ENCODE results near the gene ARRB1. TPM values are rescaled to one million over a fixed set of nuclear protein-coding genes. Genes with fewer than 3 reads are reported as not detected.

Gene ARRB1
- polyA plus RNA-seq, 1 experiment: 36.9 TPM

DNA sequence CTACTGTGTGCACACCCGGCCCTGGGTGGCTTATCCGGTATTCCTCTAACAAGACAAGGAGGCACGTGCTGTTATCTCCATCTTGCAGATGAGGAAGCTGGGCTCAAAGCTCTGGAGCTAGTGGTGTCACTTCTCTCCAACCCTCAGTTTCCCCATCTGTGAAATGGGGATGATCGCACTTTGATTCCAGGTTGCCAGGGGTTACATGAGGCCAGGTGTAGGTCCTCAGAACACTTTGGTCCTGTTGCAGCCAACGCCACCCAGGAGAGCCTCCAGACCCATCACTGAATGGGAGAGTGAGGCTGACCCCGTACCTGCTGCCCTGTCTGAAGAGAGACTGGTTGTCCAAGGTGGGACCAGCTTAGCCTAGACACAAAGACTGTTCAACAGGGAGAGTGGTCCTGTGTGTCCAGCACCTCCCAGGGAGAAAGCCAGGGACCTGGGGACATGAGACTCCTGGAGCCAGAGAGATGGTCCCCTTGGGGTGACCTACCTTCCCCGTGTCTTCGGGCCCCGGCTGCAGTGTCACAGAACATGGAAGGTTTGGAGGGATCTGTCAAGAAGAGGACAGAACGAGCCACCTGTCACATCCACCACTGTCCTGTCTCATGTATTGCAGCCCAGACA, 69.9 kb downstream of the ARRB1 start:
- Histone ChIP-seq H3K9me3 (ENCODE audit: control insufficient read depth, insufficient read depth, low read length) (no peaks in the 10 kb centered on the region), H3K27me3 (ENCODE audit: control insufficient read depth, insufficient read depth, low read length) (no peaks in the 10 kb centered on the region), H3K4me3 (ENCODE audit: low read depth, low read length) (no peak overlapping the region), H3K27ac (ENCODE audit: low read depth, low read length) (no peak overlapping the region)
- DNase-seq (ENCODE audit: low read depth, low spot score): no peak
- no peak for TF ChIP-seq CTCF (IDR thresholded peaks at IDR 0.05; ENCODE audit: low read depth, low read length)
- POLR2A ChIA-PET: no interaction called here
- CTCF ChIA-PET: interaction anchor here (2.0 to 9.0 kb wide), 5 partner anchors 11 to 107 kb away, joined by 9 to 157 read pairs (median 20); no protein-coding TSS in a partner anchor

DNA sequence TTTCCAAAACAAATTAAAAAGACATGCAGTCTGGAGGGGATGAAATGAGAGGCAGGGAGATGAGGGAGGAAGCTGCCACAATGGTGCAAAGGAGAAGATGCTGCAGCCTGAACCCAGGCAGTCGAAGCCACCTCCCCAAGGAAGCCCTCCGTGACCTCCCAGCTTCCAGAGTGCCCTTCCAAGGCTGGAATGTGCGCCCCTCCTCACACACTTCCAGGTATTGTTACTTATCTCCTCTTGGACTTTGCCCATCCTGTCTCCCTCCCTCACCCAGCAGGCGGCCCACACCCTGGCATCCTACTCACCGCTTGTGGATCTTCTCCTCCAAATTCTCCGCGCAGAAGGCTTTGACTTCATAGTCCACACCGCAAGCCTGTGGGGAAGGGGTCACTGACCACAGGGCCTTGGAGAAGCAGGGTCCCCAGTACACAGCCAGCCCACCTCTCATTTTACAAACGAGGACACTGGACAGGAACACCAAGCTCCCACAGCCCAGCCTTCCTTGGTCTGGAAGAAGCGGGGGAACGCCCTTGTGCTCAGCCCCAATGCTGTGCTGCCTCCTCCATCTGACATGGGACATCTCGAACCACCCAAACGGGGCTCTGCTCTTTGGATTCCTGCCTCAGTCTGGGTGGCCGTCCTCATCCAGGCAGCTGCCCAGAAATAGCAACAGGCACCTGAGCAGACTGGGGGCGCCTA, 70.5 kb downstream of the ARRB1 start:
- Histone ChIP-seq H3K27ac (ENCODE audit: low read depth, low read length) (no peak overlapping the region), H3K27me3 (ENCODE audit: control insufficient read depth, insufficient read depth, low read length) (no peaks in the 10 kb centered on the region), H3K9me3 (ENCODE audit: control insufficient read depth, insufficient read depth, low read length) (no peaks in the 10 kb centered on the region), H3K4me3 (ENCODE audit: low read depth, low read length) (no peak overlapping the region)
- POLR2A ChIA-PET: interaction anchor here (1.2 to 1.8 kb wide), 3 partner anchors 49 to 101 kb away, joined by 3 to 5 read pairs (median 4); no protein-coding TSS in a partner anchor
- CTCF ChIA-PET: interaction anchor here (0.7 to 9.0 kb wide), 19 partner anchors 8 to 251 kb away, joined by 3 to 157 read pairs (median 5); no protein-coding TSS in a partner anchor
- no peak for DNase-seq (ENCODE audit: low read depth, low spot score)
- no peak for TF ChIP-seq CTCF (IDR thresholded peaks at IDR 0.05; ENCODE audit: low read depth, low read length)

- H3K27ac ChIP-seq (ENCODE audit: low read depth, low read length): no peak overlapping the region
- ChIA-PET CTCF (interaction anchor here (0.5 to 9.0 kb wide), 27 partner anchors 9 to 367 kb away, joined by 3 to 157 read pairs (median 4); no protein-coding TSS in a partner anchor), POLR2A (interaction anchor here (1.2 to 1.8 kb wide), 4 partner anchors 50 to 104 kb away, joined by 3 to 7 read pairs (median 4); no protein-coding TSS in a partner anchor)
- peak; percentile 55 for DNase-seq (ENCODE audit: low read depth, low spot score)
- no peaks in the 10 kb centered on the region for H3K9me3 ChIP-seq (ENCODE audit: control insufficient read depth, insufficient read depth, low read length)
- TF ChIP-seq CTCF (IDR thresholded peaks at IDR 0.05; ENCODE audit: low read depth, low read length): peak; percentile 97
- H3K4me3 ChIP-seq (ENCODE audit: low read depth, low read length): no peak overlapping the region
- H3K27me3 ChIP-seq (ENCODE audit: control insufficient read depth, insufficient read depth, low read length): no peaks in the 10 kb centered on the region
These were observed 71.2 kb downstream of the ARRB1 start for GRCh38 chr11:75280227-75280701.

- no peak for TF ChIP-seq CTCF (IDR thresholded peaks at IDR 0.05; ENCODE audit: low read depth, low read length)
- no peak overlapping the region for H3K27ac ChIP-seq (ENCODE audit: low read depth, low read length)
- ChIA-PET POLR2A (interaction anchor here (0.6 to 1.8 kb wide), 4 partner anchors 47 to 105 kb away, joined by 3 to 7 read pairs (median 4); no protein-coding TSS in a partner anchor), CTCF (interaction anchor here (0.6 to 9.0 kb wide), 21 partner anchors 9 to 366 kb away, joined by 3 to 157 read pairs (median 4); no protein-coding TSS in a partner anchor)
- no peaks in the 10 kb centered on the region for H3K9me3 ChIP-seq (ENCODE audit: control insufficient read depth, insufficient read depth, low read length)
- H3K4me3 ChIP-seq (ENCODE audit: low read depth, low read length): no peak overlapping the region
- no peaks in the 10 kb centered on the region for H3K27me3 ChIP-seq (ENCODE audit: control insufficient read depth, insufficient read depth, low read length)
- DNase-seq (ENCODE audit: low read depth, low spot score): no peak
These were observed 72.2 kb downstream of the ARRB1 start for GRCh38 chr11:75279273-75279672.

Measured in AG04450 (cell line).